DMS53 treated with DMSO at 0.1 percent for 48 hours (cell line): ENCODE measurements around the gene LIPG.
"Not testable (repeated sequence)": the region's sequence is repeated elsewhere in the genome, so short reads cannot be mapped to it uniquely, and the experiment has no call there.

ENCODE experiments used
- DNase-seq: peaks from one replicate; lab custom pipeline; 2025; ENCODE audit not compliant: unreplicated experiment; lab: John Stamatoyannopoulos, UW

Gene LIPG

GRCh38 chr18:49572611-49573345, 10.9 kb downstream of the LIPG start:
- DNase-seq, result no peak

- DNase-seq, result no peak
Measured at GRCh38 chr18:49573835-49574234, 12.0 kb downstream of the LIPG start.

GRCh38 chr18:49579041-49579440, 17.2 kb downstream of the LIPG start:
- not testable (repeated sequence) for DNase-seq

- not testable (repeated sequence) for DNase-seq
Measured at GRCh38 chr18:49579583-49579982, 17.7 kb downstream of the LIPG start.

GRCh38 chr18:49580279-49580678, 18.4 kb downstream of the LIPG start:
- no peak for DNase-seq

- DNase-seq, result no peak
Measured at GRCh38 chr18:49581371-49581770, 19.5 kb downstream of the LIPG start.

GRCh38 chr18:49582579-49582978, 20.7 kb downstream of the LIPG start:
- no peak for DNase-seq

GRCh38 chr18:49584394-49584793, 22.5 kb downstream of the LIPG start:
- no peak for DNase-seq

- not testable (repeated sequence) for DNase-seq
Measured at GRCh38 chr18:49584951-49585350, 23.1 kb downstream of the LIPG start.

- DNase-seq, result no peak
Measured at GRCh38 chr18:49585781-49586663, 24.2 kb downstream of the LIPG start.

- no peak for DNase-seq
Measured at GRCh38 chr18:49588171-49588570, 26.3 kb downstream of the LIPG start.

GRCh38 chr18:49588971-49589370, 27.1 kb downstream of the LIPG start:
- DNase-seq, result no peak

- DNase-seq, result no peak
Measured at GRCh38 chr18:49590608-49591007, 28.8 kb downstream of the LIPG start.

GRCh38 chr18:49591271-49591670, 29.4 kb downstream of the LIPG start:
- DNase-seq, result peak; percentile 98

- DNase-seq, result peak; percentile 76
Measured at GRCh38 chr18:49591775-49592174, 29.9 kb downstream of the LIPG start.

GRCh38 chr18:49596687-49597086, 34.8 kb downstream of the LIPG start:
- no peak for DNase-seq

GRCh38 chr18:49597157-49597931, 35.5 kb downstream of the LIPG start:
- DNase-seq, result no peak

- DNase-seq, result no peak
Measured at GRCh38 chr18:49601211-49601610, 39.4 kb downstream of the LIPG start.

- no peak for DNase-seq
Measured at GRCh38 chr18:49608366-49609255, 46.8 kb downstream of the LIPG start.

- DNase-seq, result no peak
Measured at GRCh38 chr18:49609256-49610021, 47.6 kb downstream of the LIPG start.
